Measurements from ENCODE around the gene TIE1. TPM values are rescaled to one million over a fixed set of nuclear protein-coding genes. Genes with fewer than 3 reads are reported as not detected.

Gene TIE1
- polyA plus RNA-seq, 4 donors, result 31.5 to 57.9 (median 48.6) TPM

DNA sequence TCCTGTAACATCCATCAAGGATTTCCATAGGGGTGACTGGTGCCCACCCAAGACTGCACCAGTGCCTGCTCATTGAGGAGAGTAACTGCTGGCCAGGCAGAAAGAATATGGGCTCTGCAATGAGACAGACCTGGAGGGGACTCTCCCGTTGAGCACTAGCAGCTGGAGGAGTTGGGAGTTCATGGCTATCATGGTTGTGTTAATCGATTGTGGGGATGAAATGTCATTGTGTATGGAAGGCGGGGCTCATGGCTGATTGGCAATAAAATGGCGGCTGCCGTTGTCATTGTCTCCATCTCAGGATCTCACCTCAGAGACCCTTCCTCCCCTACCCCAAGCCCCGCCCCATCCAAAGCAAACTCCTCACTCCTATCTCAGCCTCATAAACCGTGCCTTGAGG is 27.1 kb upstream of the TIE1 start:
- no peak for DNase-seq (ENCODE audit: low read depth in 4 of 4, low spot score in 3 of 4)

GRCh38 chr1:43274125-43274803 is 26.5 kb upstream of the TIE1 start:
- no peak for DNase-seq (ENCODE audit: low read depth in 4 of 4, low spot score in 3 of 4)

- DNase-seq (ENCODE audit: low read depth in 4 of 4, low spot score in 3 of 4), result no peak
Observed at GRCh38 chr1:43274804-43275180, 26.0 kb upstream of the TIE1 start.

GRCh38 chr1:43275826-43276620 is 24.8 kb upstream of the TIE1 start:
- DNase-seq (ENCODE audit: low read depth in 4 of 4, low spot score in 3 of 4), result no peak

GRCh38 chr1:43276673-43277072 is 24.1 kb upstream of the TIE1 start:
- DNase-seq (ENCODE audit: low read depth in 4 of 4, low spot score in 3 of 4), result no peak

DNA sequence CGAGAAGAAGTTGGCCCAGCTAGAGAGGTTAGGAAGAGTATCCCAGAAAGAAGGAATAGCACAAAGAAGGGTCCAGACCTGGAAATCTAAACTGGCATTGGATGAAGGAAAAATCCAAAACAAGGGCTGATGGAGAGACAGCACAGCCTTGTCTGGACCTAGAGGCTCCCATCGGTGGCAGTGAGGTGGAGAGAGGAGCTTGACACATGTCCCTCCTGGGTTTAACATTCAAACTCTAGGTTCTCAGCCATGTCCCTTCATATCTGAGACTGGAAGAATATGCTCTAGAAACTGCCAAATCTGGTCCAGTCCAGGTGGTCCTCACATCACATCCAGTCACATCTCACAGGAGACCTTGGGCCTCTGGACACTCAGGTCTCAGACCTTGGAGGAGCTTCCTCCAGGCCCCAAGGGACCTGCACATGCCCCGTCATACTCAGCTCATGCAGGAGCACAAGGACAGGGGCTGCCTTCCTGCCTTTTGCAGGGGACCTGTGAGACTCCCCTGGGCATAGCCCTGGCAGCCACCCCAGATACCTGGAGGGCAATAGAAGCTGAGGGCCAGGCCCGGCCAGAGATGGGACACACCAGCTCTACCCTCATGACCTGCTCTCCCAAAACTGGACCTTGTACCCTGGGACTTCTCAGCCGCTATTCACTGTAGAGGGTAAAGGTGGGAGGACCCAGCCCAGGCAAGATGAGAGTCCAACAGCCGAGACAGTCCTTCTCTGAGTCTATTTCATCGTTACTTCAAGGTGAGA is 23.5 kb upstream of the TIE1 start:
- DNase-seq (ENCODE audit: low read depth in 4 of 4, low spot score in 3 of 4), result no peak

- DNase-seq (ENCODE audit: low read depth in 4 of 4, low spot score in 3 of 4), result no peak
Observed at GRCh38 chr1:43279161-43279560, 21.6 kb upstream of the TIE1 start.

- no peak for DNase-seq (ENCODE audit: low read depth in 4 of 4, low spot score in 3 of 4)
Observed at GRCh38 chr1:43279666-43280065, 21.1 kb upstream of the TIE1 start.

GRCh38 chr1:43280692-43281091 is 20.1 kb upstream of the TIE1 start:
- no peak for DNase-seq (ENCODE audit: low read depth in 4 of 4, low spot score in 3 of 4)

GRCh38 chr1:43282220-43283195 is 18.3 kb upstream of the TIE1 start:
- no peak for DNase-seq (ENCODE audit: low read depth in 4 of 4, low spot score in 3 of 4)

GRCh38 chr1:43284065-43284464 is 16.7 kb upstream of the TIE1 start:
- DNase-seq (ENCODE audit: low read depth in 4 of 4, low spot score in 3 of 4), result no peak

DNA sequence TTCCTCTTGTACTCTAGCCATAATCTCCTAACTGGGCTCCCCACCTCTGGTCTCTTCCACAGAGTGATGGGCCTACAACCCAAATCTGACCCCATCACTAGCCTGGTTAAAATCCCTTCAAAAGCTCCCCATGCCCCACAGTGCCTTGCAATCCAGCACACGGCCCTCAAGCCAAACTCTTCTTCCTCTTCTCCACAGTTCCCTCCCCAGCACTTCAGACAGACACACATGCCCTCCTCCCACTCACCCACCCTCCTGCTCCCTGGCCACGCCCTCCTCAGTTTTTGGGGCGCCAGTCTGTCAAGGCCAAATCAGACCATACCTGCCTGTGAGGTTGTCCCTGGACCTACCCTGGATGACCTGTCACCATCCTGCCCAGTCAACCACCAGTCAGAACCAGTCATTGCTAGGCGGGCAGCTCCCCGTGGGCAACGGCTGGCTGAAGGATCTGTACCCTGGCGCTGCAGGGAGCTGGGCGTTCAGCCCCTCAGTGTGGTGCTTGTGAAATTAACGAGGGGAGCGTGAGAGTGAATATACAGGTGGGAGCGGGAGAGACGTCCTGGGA is 16.2 kb upstream of the TIE1 start:
- no peak for DNase-seq (ENCODE audit: low read depth in 4 of 4, low spot score in 3 of 4)

GRCh38 chr1:43285269-43285990 is 15.4 kb upstream of the TIE1 start, which contains the start of gene C1orf210:
C1orf210 (minus strand) TSS chr1:43285581; CDS start chr1:43283270, 2,311 bp downstream.
- DNase-seq (ENCODE audit: low read depth in 4 of 4, low spot score in 3 of 4), result peak in 2 of 4 donors; percentile 50 to 63

DNA sequence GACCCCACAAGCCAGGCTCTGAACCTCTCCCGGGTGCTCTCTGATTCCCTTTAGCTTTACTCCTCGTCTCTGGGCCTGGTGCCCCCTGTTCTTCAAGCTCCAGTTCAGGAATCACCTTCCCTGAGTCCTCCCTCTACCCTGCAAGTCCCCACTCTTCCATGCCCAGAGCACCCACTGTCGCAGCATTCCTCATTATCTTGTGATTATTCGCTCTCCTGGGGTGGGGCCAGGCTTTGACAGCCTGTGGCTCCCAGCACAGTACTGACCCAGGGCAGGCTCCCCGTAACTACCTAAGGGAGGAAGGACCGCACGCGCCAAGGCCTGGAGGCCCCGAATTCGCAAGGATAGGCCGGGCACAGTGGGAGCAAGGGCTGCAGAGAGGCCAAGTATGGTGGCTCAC is 14.7 kb upstream of the TIE1 start:
- DNase-seq (ENCODE audit: low read depth in 4 of 4, low spot score in 3 of 4), result no peak

- DNase-seq (ENCODE audit: low read depth in 4 of 4, low spot score in 3 of 4), result no peak
Observed at GRCh38 chr1:43286533-43286932, 14.2 kb upstream of the TIE1 start.

GRCh38 chr1:43288058-43288784 is 12.6 kb upstream of the TIE1 start:
- DNase-seq (ENCODE audit: low read depth in 4 of 4, low spot score in 3 of 4), result no peak

GRCh38 chr1:43288785-43289706 is 11.7 kb upstream of the TIE1 start:
- no peak for DNase-seq (ENCODE audit: low read depth in 4 of 4, low spot score in 3 of 4)

DNA sequence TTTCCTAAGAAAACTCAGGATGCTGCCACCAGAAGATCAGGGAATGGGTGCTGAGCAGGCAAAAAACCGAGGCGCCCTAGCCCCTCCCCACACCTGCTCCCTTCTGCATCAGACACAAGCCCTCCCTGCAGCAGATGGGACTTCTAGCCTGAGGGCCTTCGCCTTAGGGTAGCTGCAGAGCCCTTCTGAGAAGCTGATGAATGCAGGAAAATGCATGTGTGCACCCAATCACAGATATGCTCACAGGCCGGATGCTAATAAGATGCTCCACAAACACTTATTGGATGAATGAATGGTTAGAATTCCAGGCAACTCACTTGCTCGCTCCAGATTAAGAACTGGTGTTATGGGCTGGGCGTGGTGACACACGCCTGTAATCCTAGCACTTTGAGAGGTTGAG is 8.6 kb upstream of the TIE1 start:
- no peak for DNase-seq (ENCODE audit: low read depth in 4 of 4, low spot score in 3 of 4)

All from left renal pelvis (tissue), 4 donors.